Gastrocnemius medialis (tissue), 4 donors: ENCODE measurements around the gene NF2. TPM values are rescaled to one million over a fixed set of nuclear protein-coding genes. Genes with fewer than 3 reads are reported as not detected.
"Not testable (repeated sequence)": the region's sequence is repeated elsewhere in the genome, so short reads cannot be mapped to it uniquely, and the experiment has no call there.

ENCODE experiments used
- ATAC-seq, 2 donors: fragments of 150-250 bp; one replicate each; pipeline ENCODE4 v1.9.1; 2016
- DNase-seq, 2 donors: peaks; one replicate each; pipeline ENCODE4 v3.0.0-alpha.2; 2019
- H3K27ac ChIP-seq, 4 donors: fragments of 200-600 bp; sonication (generic); 1 replicate in 1 of 4; 2 replicates in 3 of 4; pipeline ENCODE4 v1.5.1; 2016 to 2018; ENCODE audit warnings: mild to moderate bottlenecking in 2 of 4, moderate library complexity in 1 of 4
- H3K27me3 ChIP-seq, 3 donors: fragments of 200-600 bp; sonication (generic) in 2 of 3; 1 replicate in 1 of 3; 2 replicates in 2 of 3; pipeline versions ENCODE4 v1.5.1 to v1.6.0; 2016 to 2019; ENCODE audit warnings: mild to moderate bottlenecking in 1 of 3, moderate library complexity in 1 of 3
- H3K36me3 ChIP-seq, 2 donors: fragments of 200-600 bp; sonication (generic) in 1 of 2; one replicate each; pipeline ENCODE4 v1.5.1; 2017 to 2018
- H3K4me1 ChIP-seq, 2 donors: fragments of 200-600 bp; sonication (generic) in 1 of 2; one replicate each; pipeline ENCODE4 v1.5.1; 2016 to 2017; ENCODE audit warnings: mild to moderate bottlenecking in 2 of 2
- H3K4me3 ChIP-seq, 4 donors: fragments of 200-600 bp; sonication (generic) in 3 of 4; 1 replicate in 1 of 4; 2 replicates in 3 of 4; pipeline ENCODE4 v1.5.1; 2016 to 2019; ENCODE audit warnings: mild to moderate bottlenecking in 2 of 4
- H3K9me3 ChIP-seq, 3 donors: fragments of 200-600 bp; sonication (generic) in 2 of 3; 1 replicate in 1 of 3; 2 replicates in 2 of 3; pipeline ENCODE4 v1.5.1; 2016 to 2019
- CTCF ChIP-seq, 5 experiments: fragments of 450-650 bp in 3 of 5; fragments of 200-600 bp in 2 of 5; sonication (generic) in 2 of 5; IDR thresholded peaks in 4 of 5; conservative IDR thresholded peaks in 1 of 5; 1 replicate in 4 of 5; 2 replicates in 1 of 5; pipeline ENCODE4 v1.5.1; 2016 to 2019; ENCODE audit warnings: antibody characterized with exemption in 5 of 5, mild to moderate bottlenecking in 3 of 5, moderate library complexity in 3 of 5
- POLR2A ChIP-seq, 2 donors: fragments of 450-650 bp; IDR thresholded peaks; one replicate each; pipeline ENCODE4 v1.6.1; 2017; ENCODE audit warnings: antibody characterized with exemption in 2 of 2, mild to moderate bottlenecking in 2 of 2, moderate library complexity in 2 of 2
- in situ Hi-C, 4 donors: fragments of 200-750 bp; cut with MboI; loops; one replicate each; pipeline versions ENCODE4 v1.15.0 to v1.8.0; 2017; ENCODE audit warnings: low sequenced_read_pairs in 4 of 4
- intact Hi-C: fragments of 100-400 bp; cut with DNase I; formaldehyde crosslinking; loops from one replicate; pipeline ENCODE4 v1.15.1; 2023; ENCODE audit warnings: low total_unique reads
- total RNA-seq, 4 donors: library from RNA; depleted of rRNA; stranded (reverse); fragments of >200 nt; gene quantifications; one replicate each; pipeline versions ENCODE4 v1.1.0 to v1.2.3, GENCODE V29; 2016

The NF2 gene
- total RNA-seq, 4 donors from 2014 or later: 34.7 to 66.3 (median 48.2) TPM

GRCh38 chr22:29563652-29564460 lies 39.6 kb upstream of the NF2 start:
- TF ChIP-seq POLR2A (IDR thresholded peaks at IDR 0.05): no peak
- no peak for ATAC-seq

DNA sequence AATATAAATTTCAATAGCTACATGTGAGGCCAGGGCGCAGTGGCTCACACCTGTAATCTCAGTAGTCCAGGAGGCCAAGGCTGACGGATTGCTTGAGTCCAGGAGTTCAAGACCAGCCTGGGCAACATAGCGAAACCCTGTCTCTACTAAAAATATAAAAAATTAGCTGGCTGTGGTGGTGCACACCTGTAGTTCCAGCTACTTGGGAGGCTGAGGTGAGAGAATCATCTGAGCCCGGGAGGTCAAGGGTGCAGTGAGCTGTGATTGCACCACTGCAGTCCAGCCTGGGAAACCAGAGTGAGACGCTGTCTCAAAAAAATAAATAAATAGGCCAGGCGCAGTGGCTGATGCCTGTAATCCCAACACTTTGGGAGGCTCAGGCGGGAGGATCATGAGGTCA lies 36.9 kb upstream of the NF2 start:
- intact Hi-C loops, H3K27ac ChIP-seq, ATAC-seq, H3K9me3 ChIP-seq, DNase-seq, H3K4me3 ChIP-seq, H3K27me3 ChIP-seq, H3K36me3 ChIP-seq, in situ Hi-C loops, H3K4me1 ChIP-seq: not testable (repeated sequence)

More at GRCh38 chr22:29563652-29564460, 39.6 kb upstream of the NF2 start:
- H3K9me3 ChIP-seq: no peaks in the 10 kb centered on the region
- in situ Hi-C loops: no loop called here
- H3K4me1 ChIP-seq: no peaks in the 10 kb centered on the region
- intact Hi-C loops: no loop called here
- no peaks in the 10 kb centered on the region for H3K36me3 ChIP-seq
- H3K27me3 ChIP-seq: no peaks in the 10 kb centered on the region
- no peak overlapping the region for H3K4me3 ChIP-seq
- DNase-seq: no peak
- H3K27ac ChIP-seq: no peak overlapping the region

- Histone ChIP-seq H3K36me3 (no peaks in the 10 kb centered on the region), H3K4me3 (no peak overlapping the region), H3K27ac (no peak overlapping the region), H3K27me3 (no peaks in the 10 kb centered on the region), H3K9me3 (no peaks in the 10 kb centered on the region), H3K4me1 (no peaks in the 10 kb centered on the region)
- ATAC-seq: no peak
- no peak for DNase-seq
- in situ Hi-C loops: no loop called here
- no peak for TF ChIP-seq POLR2A (IDR thresholded peaks at IDR 0.05)
- TF ChIP-seq CTCF (IDR thresholded peaks at IDR 0.05 in 4 of 5, conservative IDR thresholded peaks at IDR 0.05 in 1 of 5): no peak
- intact Hi-C loops: no loop called here
Observed at GRCh38 chr22:29567338-29567737, 36.1 kb upstream of the NF2 start.

GRCh38 chr22:29569011-29569678 lies 34.3 kb upstream of the NF2 start:
- Histone ChIP-seq H3K4me3 (no peak overlapping the region), H3K36me3 (no peaks in the 10 kb centered on the region), H3K27me3 (no peaks in the 10 kb centered on the region), H3K27ac (no peak overlapping the region), H3K4me1 (no peaks in the 10 kb centered on the region), H3K9me3 (no peaks in the 10 kb centered on the region)
- TF ChIP-seq POLR2A (IDR thresholded peaks at IDR 0.05) (no peak), CTCF (IDR thresholded peaks at IDR 0.05 in 4 of 5, conservative IDR thresholded peaks at IDR 0.05 in 1 of 5) (no peak)
- ATAC-seq (no peak), DNase-seq (no peak)
- intact Hi-C loops (no loop called here), in situ Hi-C loops (no loop called here)

GRCh38 chr22:29570456-29570855 lies 33.0 kb upstream of the NF2 start:
- no peak overlapping the region for H3K27ac ChIP-seq
- TF ChIP-seq POLR2A (IDR thresholded peaks at IDR 0.05): no peak
- TF ChIP-seq CTCF (IDR thresholded peaks at IDR 0.05 in 4 of 5, conservative IDR thresholded peaks at IDR 0.05 in 1 of 5): no peak
- no peak for DNase-seq
- H3K4me1 ChIP-seq: no peaks in the 10 kb centered on the region
- in situ Hi-C loops (no loop called here), intact Hi-C loops (no loop called here)
- no peak overlapping the region for H3K4me3 ChIP-seq
- no peaks in the 10 kb centered on the region for H3K36me3 ChIP-seq
- no peak for ATAC-seq
- no peaks in the 10 kb centered on the region for H3K27me3 ChIP-seq
- no peaks in the 10 kb centered on the region for H3K9me3 ChIP-seq
